HL-60 (cell line): ENCODE results near the gene PTPDC1.

Experiments used
- CTCF ChIP-seq: IDR thresholded peaks from one replicate; pipeline ENCODE4 v1.5.1; 2011; ENCODE audit warnings: low read length, control low read depth, inconsistent platforms; ENCODE audit not compliant: insufficient read depth
- TF ChIP-seq, protein P1 (sequence below): IDR thresholded peaks from 2 replicates; pipeline ENCODE4 v1.6.1; 2012; ENCODE audit warnings: low read depth; ENCODE audit not compliant: insufficient replicate concordance

GRCh38 chr9:94057918-94058317 is 26.3 kb upstream of the PTPDC1 start:
- TF ChIP-seq CTCF: no peak
- TF ChIP-seq, protein P1, sequence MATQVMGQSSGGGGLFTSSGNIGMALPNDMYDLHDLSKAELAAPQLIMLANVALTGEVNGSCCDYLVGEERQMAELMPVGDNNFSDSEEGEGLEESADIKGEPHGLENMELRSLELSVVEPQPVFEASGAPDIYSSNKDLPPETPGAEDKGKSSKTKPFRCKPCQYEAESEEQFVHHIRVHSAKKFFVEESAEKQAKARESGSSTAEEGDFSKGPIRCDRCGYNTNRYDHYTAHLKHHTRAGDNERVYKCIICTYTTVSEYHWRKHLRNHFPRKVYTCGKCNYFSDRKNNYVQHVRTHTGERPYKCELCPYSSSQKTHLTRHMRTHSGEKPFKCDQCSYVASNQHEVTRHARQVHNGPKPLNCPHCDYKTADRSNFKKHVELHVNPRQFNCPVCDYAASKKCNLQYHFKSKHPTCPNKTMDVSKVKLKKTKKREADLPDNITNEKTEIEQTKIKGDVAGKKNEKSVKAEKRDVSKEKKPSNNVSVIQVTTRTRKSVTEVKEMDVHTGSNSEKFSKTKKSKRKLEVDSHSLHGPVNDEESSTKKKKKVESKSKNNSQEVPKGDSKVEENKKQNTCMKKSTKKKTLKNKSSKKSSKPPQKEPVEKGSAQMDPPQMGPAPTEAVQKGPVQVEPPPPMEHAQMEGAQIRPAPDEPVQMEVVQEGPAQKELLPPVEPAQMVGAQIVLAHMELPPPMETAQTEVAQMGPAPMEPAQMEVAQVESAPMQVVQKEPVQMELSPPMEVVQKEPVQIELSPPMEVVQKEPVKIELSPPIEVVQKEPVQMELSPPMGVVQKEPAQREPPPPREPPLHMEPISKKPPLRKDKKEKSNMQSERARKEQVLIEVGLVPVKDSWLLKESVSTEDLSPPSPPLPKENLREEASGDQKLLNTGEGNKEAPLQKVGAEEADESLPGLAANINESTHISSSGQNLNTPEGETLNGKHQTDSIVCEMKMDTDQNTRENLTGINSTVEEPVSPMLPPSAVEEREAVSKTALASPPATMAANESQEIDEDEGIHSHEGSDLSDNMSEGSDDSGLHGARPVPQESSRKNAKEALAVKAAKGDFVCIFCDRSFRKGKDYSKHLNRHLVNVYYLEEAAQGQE: no peak
